Activated CD8-positive, alpha-beta T cell treated with anti-CD3 and anti-CD28 coated beads for 36 hours (primary cell): ENCODE data around the gene OR4D1. TPM values are rescaled to one million over a fixed set of nuclear protein-coding genes. Genes with fewer than 3 reads are reported as not detected.

ENCODE experiments used
- ATAC-seq: fragments of 200-7000 bp; cut with Tn5 transposase; one replicate; pipeline ENCODE4 v1.10.0; 2021; ENCODE audit warnings: mild to moderate bottlenecking, moderate library complexity
- CTCF ChIA-PET: fragments of 350-600 bp; sonication (Branson Sonifier 250); formaldehyde crosslinking; loops from one replicate; lab custom pipeline; 2021; ENCODE audit warnings: antibody characterized with exemption; lab: Charles Lee
- POLR2A ChIA-PET: fragments of 350-600 bp; sonication (Branson Sonifier 250); formaldehyde crosslinking; loops from one replicate; lab custom pipeline; 2021; ENCODE audit warnings: antibody characterized with exemption; lab: Charles Lee
- DNase-seq: peaks from one replicate; pipeline ENCODE4 v3.0.0-alpha.2; 2020
- H3K27ac Mint-ChIP-seq: one replicate; pipeline ENCODE4 v1.8.0; 2021; ENCODE audit warnings: mild to moderate bottlenecking, mixed read lengths
- H3K27me3 Mint-ChIP-seq: one replicate; pipeline ENCODE4 v1.8.0; 2021; ENCODE audit warnings: mixed read lengths
- H3K36me3 Mint-ChIP-seq: one replicate; pipeline ENCODE4 v1.8.0; 2021; ENCODE audit warnings: low read depth, mixed read lengths
- H3K4me1 Mint-ChIP-seq: one replicate; pipeline ENCODE4 v1.8.0; 2021; ENCODE audit warnings: low read depth, mixed read lengths
- H3K4me3 Mint-ChIP-seq: one replicate; pipeline ENCODE4 v1.8.0; 2021; ENCODE audit warnings: mild to moderate bottlenecking, moderate library complexity, mixed read lengths
- H3K9me3 Mint-ChIP-seq: one replicate; pipeline ENCODE4 v1.8.0; 2021; ENCODE audit warnings: mixed read lengths
- intact Hi-C: fragments of 100-400 bp; cut with micrococcal nuclease; formaldehyde crosslinking; loops from one replicate; pipeline ENCODE4 v1.10.0; 2022
- total RNA-seq, 2 experiments: library from RNA; stranded (reverse); gene quantifications; one replicate each; pipeline ENCODE4 v1.2.3, GENCODE V29; 2021
- TF ChIP-seq, protein P1 (sequence below): fragments of 200-600 bp; IDR thresholded peaks from one replicate; pipeline ENCODE4 v1.8.0; 2022; ENCODE audit warnings: antibody characterized with exemption, mild to moderate bottlenecking

The OR4D1 gene
- total RNA-seq, 2 experiments from 2014 or later, result 0.22 to 0.25 TPM

DNA sequence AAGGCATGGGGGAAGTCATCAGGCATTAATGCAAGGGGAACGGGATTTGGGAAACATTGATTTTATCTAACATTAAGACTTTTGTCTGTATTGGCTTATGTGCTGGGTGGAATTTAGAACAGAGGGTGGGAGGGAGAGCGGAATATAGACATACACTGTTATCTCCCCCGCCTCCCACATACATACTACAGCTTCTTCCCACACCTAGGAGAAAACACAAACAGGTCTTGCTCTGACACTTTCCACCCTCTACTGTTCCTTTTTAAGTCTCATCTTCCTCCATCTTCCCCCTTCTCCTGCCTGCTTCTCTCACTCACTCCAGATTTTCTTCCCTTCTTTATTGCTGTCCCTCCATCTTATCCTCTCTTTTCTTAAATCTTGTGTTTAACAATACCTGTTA lies 425 bp downstream of the OR4D1 start:
- H3K4me1 Mint-ChIP-seq, result peaks cover 26% of the 10 kb centered on the region

DNA sequence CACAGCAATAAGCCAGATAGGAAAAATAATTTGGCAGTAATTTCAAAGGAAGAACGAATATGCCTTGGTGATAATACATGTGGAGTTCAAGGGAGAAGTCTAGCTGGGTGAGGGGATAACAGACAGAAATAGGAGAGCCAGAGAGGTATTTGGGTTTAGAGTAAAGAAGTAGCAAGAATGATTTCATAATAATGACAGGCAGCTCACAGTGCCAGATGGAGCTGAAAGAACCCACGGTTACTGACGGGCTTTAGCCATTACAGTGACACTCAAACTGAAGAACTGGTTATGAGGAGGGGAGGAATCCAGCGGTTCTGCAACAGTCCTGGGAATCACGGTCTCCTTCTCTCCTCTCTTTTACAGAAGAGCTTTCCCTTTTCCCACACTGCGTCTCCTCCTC lies 2.2 kb downstream of the OR4D1 start:
- no peak for ATAC-seq

More for the DNA sequence above, 425 bp downstream of the OR4D1 start:
- Mint-ChIP-seq H3K9me3 (peaks cover 22% of the 10 kb centered on the region), H3K27me3 (no peaks in the 10 kb centered on the region), H3K36me3 (peaks cover 6% of the 10 kb centered on the region), H3K27ac (no peak overlapping the region), H3K4me3 (no peak overlapping the region)
- CTCF ChIA-PET, result no interaction called here
- POLR2A ChIA-PET, result no interaction called here
- DNase-seq (no peak), ATAC-seq (no peak)
- intact Hi-C loops, result no loop called here
- TF ChIP-seq, protein P1, sequence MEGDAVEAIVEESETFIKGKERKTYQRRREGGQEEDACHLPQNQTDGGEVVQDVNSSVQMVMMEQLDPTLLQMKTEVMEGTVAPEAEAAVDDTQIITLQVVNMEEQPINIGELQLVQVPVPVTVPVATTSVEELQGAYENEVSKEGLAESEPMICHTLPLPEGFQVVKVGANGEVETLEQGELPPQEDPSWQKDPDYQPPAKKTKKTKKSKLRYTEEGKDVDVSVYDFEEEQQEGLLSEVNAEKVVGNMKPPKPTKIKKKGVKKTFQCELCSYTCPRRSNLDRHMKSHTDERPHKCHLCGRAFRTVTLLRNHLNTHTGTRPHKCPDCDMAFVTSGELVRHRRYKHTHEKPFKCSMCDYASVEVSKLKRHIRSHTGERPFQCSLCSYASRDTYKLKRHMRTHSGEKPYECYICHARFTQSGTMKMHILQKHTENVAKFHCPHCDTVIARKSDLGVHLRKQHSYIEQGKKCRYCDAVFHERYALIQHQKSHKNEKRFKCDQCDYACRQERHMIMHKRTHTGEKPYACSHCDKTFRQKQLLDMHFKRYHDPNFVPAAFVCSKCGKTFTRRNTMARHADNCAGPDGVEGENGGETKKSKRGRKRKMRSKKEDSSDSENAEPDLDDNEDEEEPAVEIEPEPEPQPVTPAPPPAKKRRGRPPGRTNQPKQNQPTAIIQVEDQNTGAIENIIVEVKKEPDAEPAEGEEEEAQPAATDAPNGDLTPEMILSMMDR, result no peak

DNA sequence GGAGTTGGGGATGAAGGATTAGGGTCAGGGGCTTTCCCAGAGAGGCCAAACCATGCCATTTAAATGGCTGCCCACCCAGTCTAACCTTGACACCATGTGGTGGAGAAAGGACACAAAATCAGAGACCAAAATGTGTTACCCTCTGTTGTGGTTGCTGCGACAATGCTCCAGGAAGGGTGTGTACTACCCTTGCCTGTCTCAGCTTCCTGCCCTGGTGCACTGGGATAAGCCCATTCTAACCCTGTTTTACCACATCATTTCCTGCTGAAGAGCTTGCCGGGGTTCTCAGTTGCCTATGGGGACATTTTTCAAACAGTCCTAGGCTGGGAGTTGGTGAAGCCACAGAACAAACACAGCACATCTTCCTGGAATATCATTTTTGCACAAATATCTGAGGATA lies 4.9 kb downstream of the OR4D1 start:
- CTCF ChIA-PET, result interaction anchor here (0.6 to 4.6 kb wide), 5 partner anchors 12 to 113 kb away, joined by 3 to 25 read pairs (median 4); no protein-coding TSS in a partner anchor
- Mint-ChIP-seq H3K4me3 (peak overlapping the region; percentile 22), H3K36me3 (no peaks in the 10 kb centered on the region), H3K4me1 (peaks cover 49% of the 10 kb centered on the region), H3K27ac (peak overlapping the region; percentile 77), H3K9me3 (no peaks in the 10 kb centered on the region), H3K27me3 (no peaks in the 10 kb centered on the region)
- ATAC-seq (peak; percentile 54), DNase-seq (peak; percentile 66)
- POLR2A ChIA-PET, result interaction anchor here (0.5 kb wide), 1 partner anchor 1111 kb away, joined by 3 read pairs; no protein-coding TSS in a partner anchor
- TF ChIP-seq, protein P1, result no peak
- intact Hi-C loops, result no loop called here

More for the DNA sequence above, 2.2 kb downstream of the OR4D1 start:
- TF ChIP-seq, protein P1, result no peak
- Mint-ChIP-seq H3K27me3 (no peaks in the 10 kb centered on the region), H3K4me3 (no peak overlapping the region), H3K27ac (no peak overlapping the region), H3K4me1 (peaks cover 39% of the 10 kb centered on the region), H3K9me3 (peaks cover 9% of the 10 kb centered on the region), H3K36me3 (no peaks in the 10 kb centered on the region)
- CTCF ChIA-PET, result no interaction called here
- intact Hi-C loops, result no loop called here
- POLR2A ChIA-PET, result interaction anchor here (1.1 kb wide), 1 partner anchor 22 kb away, joined by 4 read pairs; no protein-coding TSS in a partner anchor
- no peak for DNase-seq

DNA sequence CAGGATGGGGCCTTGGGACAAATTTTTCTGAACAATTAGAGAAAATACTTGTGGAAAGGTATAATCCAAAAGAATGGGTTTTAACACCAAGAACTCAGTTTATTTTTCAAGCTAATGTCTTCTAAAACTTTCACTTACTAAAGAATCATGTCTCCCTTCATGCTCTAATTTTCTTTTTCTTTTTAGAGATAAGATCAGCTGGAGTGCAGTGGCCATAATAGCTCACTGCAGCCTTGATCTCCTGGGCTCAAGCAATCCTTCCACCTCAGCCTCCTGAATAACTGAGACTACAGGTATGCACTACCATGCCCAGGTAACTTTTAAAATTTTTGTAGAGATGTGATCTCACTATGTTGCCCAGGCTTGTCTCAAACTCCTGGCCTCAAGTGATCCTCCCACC lies 5.5 kb downstream of the OR4D1 start:
- POLR2A ChIA-PET, result interaction anchor here (0.6 kb wide), 1 partner anchor 28 kb away, joined by 3 read pairs; no protein-coding TSS in a partner anchor
- intact Hi-C loops, result no loop called here

More for the DNA sequence above, 5.5 kb downstream of the OR4D1 start:
- Mint-ChIP-seq H3K4me1 (peaks cover 50% of the 10 kb centered on the region), H3K9me3 (no peaks in the 10 kb centered on the region), H3K36me3 (no peaks in the 10 kb centered on the region), H3K27ac (peak overlapping the region; percentile 77), H3K27me3 (no peaks in the 10 kb centered on the region), H3K4me3 (no peak overlapping the region)
- DNase-seq (no peak), ATAC-seq (no peak)
- CTCF ChIA-PET, result interaction anchor here (0.9 to 4.6 kb wide), 4 partner anchors 12 to 46 kb away, joined by 3 to 25 read pairs (median 4); no protein-coding TSS in a partner anchor
- TF ChIP-seq, protein P1, result no peak
